Brain pericyte (primary cell): ENCODE results near the gene CXCL16.

Source experiments
- DNase-seq: peaks from one replicate; pipeline ENCODE4 v3.0.0-alpha.2; 2012; ENCODE audit warnings: low read depth, low spot score

Gene CXCL16

DNA sequence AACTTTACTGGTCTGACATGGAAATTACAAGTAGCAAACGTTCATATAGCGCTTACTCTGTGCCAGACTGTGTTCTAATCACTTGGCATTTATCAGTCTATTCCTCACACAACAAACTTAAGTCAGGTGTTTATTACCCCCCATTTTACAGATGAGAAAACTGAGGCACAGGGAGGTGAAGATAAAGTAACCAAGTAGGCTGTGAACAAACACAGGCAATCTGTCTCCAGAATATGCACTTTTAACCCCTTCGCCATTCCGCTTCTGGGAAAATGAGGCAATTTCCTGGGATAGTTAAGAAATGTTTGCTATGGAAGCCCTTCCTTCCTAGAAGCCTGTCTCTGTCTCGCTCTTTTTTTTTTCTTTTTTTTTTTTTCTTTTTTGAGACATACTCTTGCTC lies 12.2 kb upstream of the CXCL16 start:
- no peak for DNase-seq

DNA sequence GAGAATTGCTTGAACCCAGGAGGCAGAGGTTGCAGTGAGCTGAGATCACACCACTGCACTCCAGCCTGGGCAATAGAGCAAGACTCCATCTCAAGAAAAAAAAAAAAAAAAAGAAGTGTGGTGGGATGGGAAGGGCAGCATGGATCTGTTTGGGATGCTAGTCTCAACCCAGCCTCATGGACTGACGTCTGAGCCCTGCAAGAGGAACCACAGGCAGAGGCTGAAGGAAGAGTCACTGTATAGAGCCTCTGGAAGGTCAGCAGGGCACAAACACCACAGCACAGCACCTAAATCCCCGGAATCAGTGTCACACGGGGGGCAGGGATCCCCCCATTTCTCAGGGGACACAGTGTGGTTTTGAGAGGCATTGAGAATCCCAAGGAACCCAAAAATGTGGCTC lies 10.9 kb upstream of the CXCL16 start:
- no peak for DNase-seq

- DNase-seq: no peak
Measured at GRCh38 chr17:4748686-4749085, 9.0 kb upstream of the CXCL16 start.

DNA sequence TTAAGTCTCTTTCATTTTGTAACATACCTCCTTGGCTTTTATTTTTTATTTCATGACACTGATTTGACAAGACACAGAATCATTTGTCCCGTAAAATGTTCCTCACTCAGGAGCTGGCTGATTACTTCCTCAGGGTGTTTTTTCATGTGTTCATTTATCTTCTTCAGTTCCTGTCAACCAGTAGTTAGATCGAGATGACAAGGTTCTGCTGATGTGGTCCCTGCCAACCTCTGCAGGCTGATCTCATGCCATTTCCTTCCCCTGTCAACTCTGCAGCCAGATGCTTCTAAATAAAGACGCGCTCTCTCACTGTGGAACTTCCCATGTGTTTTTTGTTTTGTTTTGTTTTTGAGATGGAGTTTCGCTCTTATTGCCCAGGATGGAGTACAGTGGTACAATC lies 8.1 kb upstream of the CXCL16 start:
- no peak for DNase-seq

GRCh38 chr17:4744999-4745969 lies 5.6 kb upstream of the CXCL16 start:
- DNase-seq: no peak

DNA sequence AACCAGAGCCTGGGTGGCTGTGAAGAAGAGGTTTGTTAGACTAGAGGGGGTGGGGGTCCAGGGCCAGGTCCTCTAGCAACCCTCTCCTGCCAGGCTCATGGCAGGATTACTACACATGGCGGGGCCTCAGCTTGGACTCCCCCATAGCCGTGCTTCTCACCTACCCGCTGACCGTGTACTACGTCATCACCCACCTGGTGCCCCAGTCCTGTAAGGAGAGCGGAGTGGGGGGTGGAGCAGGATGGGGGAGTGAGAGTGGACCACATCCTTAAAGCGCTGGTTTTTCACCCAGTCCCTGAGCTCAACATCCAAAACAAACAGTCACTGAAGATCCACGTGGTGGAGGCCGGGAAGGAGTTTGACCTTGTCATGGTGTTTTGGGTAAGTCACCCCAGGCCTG lies 4.2 kb upstream of the CXCL16 start:
- DNase-seq: no peak

GRCh38 chr17:4743216-4743615 lies 3.5 kb upstream of the CXCL16 start:
- DNase-seq: no peak

DNA sequence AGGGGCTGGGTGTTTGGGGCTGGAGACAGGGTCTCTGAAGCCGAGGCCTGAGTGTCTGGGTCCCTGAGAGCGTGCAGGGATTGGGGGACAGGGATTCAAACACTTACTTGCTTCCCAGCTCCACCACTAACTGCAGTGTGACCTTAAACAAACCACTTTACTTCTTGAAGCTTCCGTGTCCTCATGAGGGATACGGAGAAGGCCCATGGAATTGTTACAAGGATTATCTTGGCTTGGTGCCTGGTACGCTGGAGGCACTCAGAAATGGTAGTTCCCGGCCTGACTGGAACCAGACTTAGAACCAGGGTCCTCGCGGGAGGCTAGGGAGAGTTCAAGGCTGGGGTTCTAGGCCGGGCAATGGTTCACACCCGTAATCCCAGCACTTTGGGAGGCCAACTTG lies 2.9 kb upstream of the CXCL16 start:
- DNase-seq: no peak

- no peak for DNase-seq
Measured at GRCh38 chr17:4742133-4742532, 2.4 kb upstream of the CXCL16 start.

DNA sequence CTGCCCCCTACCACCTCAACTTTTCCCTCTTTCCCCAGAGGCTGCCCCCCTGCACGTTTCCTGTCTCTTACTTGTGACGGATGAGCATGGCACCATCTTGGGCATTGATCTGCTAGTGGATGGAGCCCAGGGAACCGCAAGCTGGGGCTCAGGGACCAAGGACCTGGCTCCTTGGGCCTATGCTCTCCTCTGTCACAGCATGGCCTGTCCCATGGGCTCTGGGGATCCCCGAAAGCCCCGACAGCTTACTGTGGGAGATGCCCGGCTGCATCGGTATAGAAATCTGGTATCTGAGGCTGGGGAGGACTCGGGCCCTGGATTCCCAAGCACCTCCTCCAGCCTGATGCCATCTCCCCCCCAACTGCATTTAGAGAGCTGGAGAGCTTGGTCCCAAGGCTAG lies 1.8 kb upstream of the CXCL16 start:
- DNase-seq: no peak

- DNase-seq: no peak
Measured at GRCh38 chr17:4740584-4740983, 856 bp upstream of the CXCL16 start.

GRCh38 chr17:4740025-4740351 lies 260 bp upstream of the CXCL16 start:
- no peak for DNase-seq

GRCh38 chr17:4738136-4739121 lies 1.3 kb downstream of the CXCL16 start:
- DNase-seq: no peak

DNA sequence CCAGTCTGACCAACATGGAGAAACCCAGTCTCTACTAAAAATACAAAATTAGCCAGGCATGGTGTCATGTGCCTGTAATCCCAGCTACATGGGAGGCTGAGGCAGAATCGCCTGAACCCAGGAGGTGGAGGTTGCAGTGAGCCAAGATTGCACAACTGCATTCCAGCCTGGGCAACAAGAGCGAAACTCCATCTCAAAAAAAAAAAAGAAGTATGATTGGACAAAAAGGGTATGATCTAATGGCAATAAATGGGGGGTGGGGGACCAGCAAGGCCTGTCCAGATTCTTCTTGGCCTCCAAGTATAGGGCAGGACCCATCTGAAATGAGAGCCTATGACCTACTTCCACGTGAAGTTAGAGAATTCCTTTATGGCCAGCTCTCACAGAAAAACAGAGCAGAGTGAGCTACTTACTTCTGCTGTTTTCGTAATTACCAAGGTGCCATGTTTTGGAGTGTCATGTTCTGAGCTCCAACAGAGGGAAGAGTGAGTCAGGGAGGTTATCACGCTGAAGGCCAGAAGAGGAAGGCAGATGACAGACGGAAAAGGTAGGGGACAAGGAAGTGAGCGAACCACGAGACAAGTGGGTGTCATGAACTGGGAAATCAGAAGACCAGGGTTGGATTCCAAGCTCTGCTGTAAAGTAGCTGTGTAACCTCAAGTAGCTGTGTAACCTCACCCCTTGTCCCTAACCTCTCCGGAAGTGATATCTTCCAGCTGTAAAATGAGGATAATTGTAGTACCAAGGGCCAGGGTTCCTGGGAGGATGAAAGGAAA lies 3.7 kb downstream of the CXCL16 start:
- no peak for DNase-seq

DNA sequence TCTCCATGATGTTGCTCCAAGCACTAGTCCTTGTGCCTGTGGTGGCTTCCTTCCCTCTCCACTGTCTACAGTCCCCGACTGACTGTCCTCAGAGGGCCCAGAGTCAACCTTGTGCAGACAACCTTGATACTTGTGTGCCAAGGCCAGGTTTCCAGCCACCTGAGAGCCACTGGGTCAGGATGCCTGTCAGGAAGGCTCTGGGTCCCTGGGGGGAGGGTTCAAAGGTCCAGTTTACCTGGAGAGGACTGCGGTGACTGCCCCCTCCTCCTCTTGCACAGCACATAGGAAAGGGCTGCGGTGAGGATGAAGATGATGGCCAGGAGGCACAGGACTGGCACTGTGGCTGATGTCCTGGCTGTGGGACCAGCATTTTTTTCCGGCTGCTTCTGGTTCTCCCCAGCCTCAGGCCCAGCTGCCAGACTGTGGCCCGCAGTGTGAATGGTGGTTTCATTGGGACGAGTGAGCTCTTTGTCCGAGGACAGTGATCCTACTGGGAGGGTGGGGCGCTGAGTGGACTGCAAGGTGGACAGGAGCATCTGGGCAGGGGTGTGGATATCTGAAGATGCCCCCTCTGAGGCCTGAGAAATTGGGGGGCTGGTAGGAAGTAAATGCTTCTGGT lies 4.8 kb downstream of the CXCL16 start:
- DNase-seq: no peak

GRCh38 chr17:4733073-4733531 lies 6.6 kb downstream of the CXCL16 start:
- no peak for DNase-seq

DNA sequence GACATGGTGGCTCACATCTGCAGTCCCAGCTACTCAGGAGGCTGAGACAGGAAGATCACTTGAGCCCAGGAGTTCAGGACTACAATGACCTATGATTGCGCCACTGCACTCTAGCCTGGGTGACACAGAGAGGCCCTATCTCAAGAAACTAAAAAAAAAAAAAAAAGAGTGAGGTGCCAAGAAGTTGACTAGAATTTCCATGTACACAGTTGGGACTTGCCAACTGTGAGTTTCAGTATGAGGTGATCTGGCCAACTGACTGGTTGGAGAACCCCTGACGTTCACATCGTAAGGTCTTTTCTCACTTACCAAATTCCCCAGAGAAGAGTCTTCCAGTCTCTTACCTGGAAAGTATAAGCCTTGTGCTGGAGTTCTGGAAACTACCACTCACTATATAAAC lies 11.6 kb downstream of the CXCL16 start:
- DNase-seq: no peak

GRCh38 chr17:4725646-4726310 lies 13.9 kb downstream of the CXCL16 start:
- DNase-seq: no peak

DNA sequence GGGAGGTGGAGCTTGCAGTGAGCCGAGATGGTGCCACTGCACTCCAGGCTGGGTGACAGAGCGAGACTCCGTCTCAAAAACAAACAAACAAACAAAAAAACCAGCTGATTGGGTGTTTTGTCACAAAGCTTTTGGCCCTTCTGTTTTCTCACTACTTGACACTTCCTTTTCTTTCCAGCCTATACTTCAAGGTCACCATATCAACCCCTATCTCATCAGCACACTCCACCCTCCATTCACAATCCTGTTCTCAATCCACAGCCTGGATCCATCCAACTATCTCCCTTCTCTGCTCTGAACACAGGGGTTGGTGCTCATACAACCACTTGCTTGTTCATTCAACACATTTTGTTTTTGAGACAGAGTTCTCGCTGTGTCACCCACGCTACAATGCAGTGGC lies 15.1 kb downstream of the CXCL16 start:
- no peak for DNase-seq

DNA sequence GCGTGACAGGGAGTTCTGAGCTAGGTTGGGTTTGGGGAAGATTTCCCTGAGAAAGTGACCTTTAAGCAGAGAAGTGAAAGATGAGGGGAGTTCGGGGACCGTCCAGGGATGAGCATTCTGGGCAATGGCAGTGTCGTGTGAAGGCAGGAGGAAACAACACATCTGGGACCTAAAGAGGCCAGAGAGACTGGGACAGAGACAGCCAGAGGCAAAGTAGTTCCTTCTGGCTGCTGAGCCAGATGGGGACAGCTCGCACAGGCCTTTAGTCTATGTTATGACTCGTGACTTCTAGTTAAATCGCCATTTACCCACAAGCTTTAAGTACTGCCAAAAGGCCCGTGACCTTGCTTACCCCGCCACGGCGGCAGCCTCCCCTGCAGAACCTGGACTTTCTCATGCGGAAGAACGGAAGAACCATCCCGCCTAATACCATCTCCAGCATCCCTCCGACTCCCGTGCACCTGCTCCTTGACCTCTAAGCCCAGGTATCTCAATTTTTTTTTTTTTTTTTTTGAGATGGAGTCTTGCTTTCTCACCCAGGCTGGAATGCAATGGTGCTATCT lies 17.0 kb downstream of the CXCL16 start:
- no peak for DNase-seq
